Measurements from ENCODE around the gene ROR2. TPM values are rescaled to one million over a fixed set of nuclear protein-coding genes. Genes with fewer than 3 reads are reported as not detected.

The ROR2 gene
- total RNA-seq, 2 donors from 2014 or later: 37.2 to 43.9 TPM

- Histone ChIP-seq H3K27me3 (replicated peaks; ENCODE audit: insufficient read depth) (no peaks in the 10 kb centered on the region), H3K36me3 (no peaks in the 10 kb centered on the region), H3K9me3 (no peaks in the 10 kb centered on the region), H3K27ac (no peak overlapping the region), H3K4me3 (no peak overlapping the region), H3K4me1 (replicated peaks) (peaks cover 3% of the 10 kb centered on the region)
- intact Hi-C loops (cut with DNase I): no loop called here
- no peak for DNase-seq (ENCODE audit: low spot score)
- TF ChIP-seq, protein P1, sequence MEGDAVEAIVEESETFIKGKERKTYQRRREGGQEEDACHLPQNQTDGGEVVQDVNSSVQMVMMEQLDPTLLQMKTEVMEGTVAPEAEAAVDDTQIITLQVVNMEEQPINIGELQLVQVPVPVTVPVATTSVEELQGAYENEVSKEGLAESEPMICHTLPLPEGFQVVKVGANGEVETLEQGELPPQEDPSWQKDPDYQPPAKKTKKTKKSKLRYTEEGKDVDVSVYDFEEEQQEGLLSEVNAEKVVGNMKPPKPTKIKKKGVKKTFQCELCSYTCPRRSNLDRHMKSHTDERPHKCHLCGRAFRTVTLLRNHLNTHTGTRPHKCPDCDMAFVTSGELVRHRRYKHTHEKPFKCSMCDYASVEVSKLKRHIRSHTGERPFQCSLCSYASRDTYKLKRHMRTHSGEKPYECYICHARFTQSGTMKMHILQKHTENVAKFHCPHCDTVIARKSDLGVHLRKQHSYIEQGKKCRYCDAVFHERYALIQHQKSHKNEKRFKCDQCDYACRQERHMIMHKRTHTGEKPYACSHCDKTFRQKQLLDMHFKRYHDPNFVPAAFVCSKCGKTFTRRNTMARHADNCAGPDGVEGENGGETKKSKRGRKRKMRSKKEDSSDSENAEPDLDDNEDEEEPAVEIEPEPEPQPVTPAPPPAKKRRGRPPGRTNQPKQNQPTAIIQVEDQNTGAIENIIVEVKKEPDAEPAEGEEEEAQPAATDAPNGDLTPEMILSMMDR (IDR thresholded peaks at IDR 0.05): no peak
- no peak for TF ChIP-seq POLR2A (IDR thresholded peaks at IDR 0.05)
- TF ChIP-seq POLR2AphosphoS5 (IDR thresholded peaks at IDR 0.05): no peak
- WGBS: 96% methylated on average over 45 of the region's 46 CpGs
Measured at GRCh38 chr9:91733006-91733624, 216.9 kb downstream of the ROR2 start.

GRCh38 chr9:91732187-91733005 lies 217.6 kb downstream of the ROR2 start:
- Histone ChIP-seq H3K27ac (no peak overlapping the region), H3K4me1 (replicated peaks) (peaks cover 3% of the 10 kb centered on the region), H3K27me3 (replicated peaks; ENCODE audit: insufficient read depth) (no peaks in the 10 kb centered on the region), H3K4me3 (no peak overlapping the region), H3K36me3 (no peaks in the 10 kb centered on the region), H3K9me3 (no peaks in the 10 kb centered on the region)
- TF ChIP-seq POLR2A (IDR thresholded peaks at IDR 0.05) (no peak), POLR2AphosphoS5 (IDR thresholded peaks at IDR 0.05) (no peak)
- TF ChIP-seq, protein P1 (IDR thresholded peaks at IDR 0.05): no peak
- WGBS: 91% methylated on average over 19 of the region's 21 CpGs
- DNase-seq (ENCODE audit: low spot score): no peak
- intact Hi-C loops (cut with DNase I): no loop called here

GRCh38 chr9:91730806-91731205 lies 219.2 kb downstream of the ROR2 start:
- Histone ChIP-seq H3K36me3 (no peaks in the 10 kb centered on the region), H3K27ac (no peak overlapping the region), H3K27me3 (replicated peaks; ENCODE audit: insufficient read depth) (no peaks in the 10 kb centered on the region), H3K9me3 (no peaks in the 10 kb centered on the region), H3K4me3 (no peak overlapping the region), H3K4me1 (replicated peaks) (peaks cover 3% of the 10 kb centered on the region)
- DNase-seq (ENCODE audit: low spot score): no peak
- intact Hi-C loops (cut with DNase I): no loop called here
- TF ChIP-seq POLR2A (IDR thresholded peaks at IDR 0.05): no peak
- no peak for TF ChIP-seq POLR2AphosphoS5 (IDR thresholded peaks at IDR 0.05)
- TF ChIP-seq, protein P1 (IDR thresholded peaks at IDR 0.05): no peak
- WGBS: 80% methylated on average over 15 of the region's 15 CpGs

DNA sequence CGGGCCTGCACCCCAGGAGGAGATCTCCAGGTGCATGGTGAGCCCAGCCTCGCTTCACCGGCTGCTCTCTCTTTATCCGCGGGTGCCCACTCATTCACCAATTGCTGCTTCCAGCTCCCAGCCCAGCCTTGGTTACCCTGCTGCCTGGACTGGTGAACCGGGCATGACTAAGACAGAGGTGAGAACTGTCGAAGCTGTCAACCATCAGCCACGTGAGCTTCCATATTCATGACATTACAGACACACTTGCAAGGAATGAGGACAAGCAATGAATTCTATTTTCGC lies 220.5 kb downstream of the ROR2 start:
- no peaks in the 10 kb centered on the region for H3K9me3 ChIP-seq
- no peaks in the 10 kb centered on the region for H3K36me3 ChIP-seq
- intact Hi-C loops (cut with DNase I): loop anchor here (5.0 kb wide), 1 partner anchor 812 kb away; no protein-coding TSS in a partner anchor
- no peak overlapping the region for H3K4me3 ChIP-seq
- peaks cover 3% of the 10 kb centered on the region for H3K4me1 ChIP-seq (replicated peaks)
- H3K27me3 ChIP-seq (replicated peaks; ENCODE audit: insufficient read depth): no peaks in the 10 kb centered on the region
- TF ChIP-seq, protein P1 (IDR thresholded peaks at IDR 0.05): no peak
- TF ChIP-seq POLR2A (IDR thresholded peaks at IDR 0.05) (no peak), POLR2AphosphoS5 (IDR thresholded peaks at IDR 0.05) (no peak)
- DNase-seq (ENCODE audit: low spot score): no peak
- 48% methylated on average over 9 of the region's 9 CpGs for whole genome bisulfite sequencing
- H3K27ac ChIP-seq: peak overlapping the region in 1 of 2 donors; percentile 15
